DMS 273 (cell line): ENCODE measurements around the gene RALGPS1.

Source experiments
- DNase-seq: peaks from one replicate; lab custom pipeline; 2025; ENCODE audit not compliant: unreplicated experiment; lab: John Stamatoyannopoulos, UW

The RALGPS1 gene

GRCh38 chr9:127020036-127020801 is 105.6 kb downstream of the RALGPS1 start:
- no peak for DNase-seq

- DNase-seq, result no peak
Observed at GRCh38 chr9:127020802-127021078, 106.2 kb downstream of the RALGPS1 start.

DNA sequence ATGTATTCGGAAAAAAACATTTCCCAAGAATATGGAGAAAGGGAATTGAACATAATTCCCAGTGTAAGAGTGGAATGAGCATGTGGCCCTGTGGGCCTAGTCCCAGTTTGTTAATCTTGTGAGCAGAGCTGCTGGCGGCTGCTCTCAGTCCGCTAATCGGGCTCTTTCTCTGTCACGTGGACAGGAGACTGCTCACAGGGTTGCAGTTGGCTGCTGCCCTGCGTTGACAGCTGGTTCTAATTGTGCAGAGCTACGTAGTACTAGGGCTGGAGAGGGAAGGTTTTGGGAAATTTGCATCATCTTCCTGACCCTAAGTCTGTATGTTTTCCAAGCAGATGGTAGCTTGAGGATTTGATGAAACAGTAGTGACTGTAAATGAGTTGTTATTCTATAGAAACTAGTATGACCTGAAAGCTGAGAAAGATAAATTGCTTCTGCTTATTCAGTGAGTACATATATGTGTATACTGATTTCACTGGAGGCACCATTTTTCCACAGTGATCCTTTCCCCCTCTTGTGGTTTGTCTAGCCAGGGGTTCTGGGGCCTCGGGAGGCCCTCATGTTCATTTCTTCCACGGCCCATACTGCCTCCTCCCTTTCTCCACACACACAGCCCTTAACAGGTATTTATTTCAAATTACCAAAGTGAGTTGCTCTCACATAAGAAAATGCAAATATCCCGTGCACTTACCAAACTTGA is 107.2 kb downstream of the RALGPS1 start:
- DNase-seq, result peak; percentile 98

- no peak for DNase-seq
Observed at GRCh38 chr9:127022913-127023660, 108.5 kb downstream of the RALGPS1 start.

- DNase-seq, result no peak
Observed at GRCh38 chr9:127025042-127025441, 110.5 kb downstream of the RALGPS1 start.

DNA sequence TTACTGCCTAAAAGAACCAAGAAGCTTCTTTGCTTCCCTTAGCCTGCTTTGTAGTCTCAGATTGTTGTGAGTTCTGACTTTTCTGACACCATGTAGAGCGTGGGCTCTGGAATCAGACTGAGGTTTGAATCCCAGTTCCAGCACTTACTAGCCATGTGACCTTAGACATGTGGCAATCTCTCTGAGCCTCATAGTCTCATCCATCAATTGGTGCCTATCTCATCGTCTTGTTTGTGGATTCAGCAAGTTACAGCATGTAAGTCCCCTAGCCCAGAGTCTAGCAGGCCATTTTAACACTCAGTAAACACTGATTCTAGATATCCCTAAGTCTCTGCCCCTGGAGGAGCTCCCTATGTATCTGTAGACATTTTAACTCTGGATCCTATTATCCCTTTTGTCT is 113.1 kb downstream of the RALGPS1 start:
- no peak for DNase-seq

GRCh38 chr9:127029548-127029947 is 115.0 kb downstream of the RALGPS1 start:
- no peak for DNase-seq

GRCh38 chr9:127030814-127031740 is 116.5 kb downstream of the RALGPS1 start:
- no peak for DNase-seq

GRCh38 chr9:127032256-127032655 is 117.7 kb downstream of the RALGPS1 start:
- no peak for DNase-seq

DNA sequence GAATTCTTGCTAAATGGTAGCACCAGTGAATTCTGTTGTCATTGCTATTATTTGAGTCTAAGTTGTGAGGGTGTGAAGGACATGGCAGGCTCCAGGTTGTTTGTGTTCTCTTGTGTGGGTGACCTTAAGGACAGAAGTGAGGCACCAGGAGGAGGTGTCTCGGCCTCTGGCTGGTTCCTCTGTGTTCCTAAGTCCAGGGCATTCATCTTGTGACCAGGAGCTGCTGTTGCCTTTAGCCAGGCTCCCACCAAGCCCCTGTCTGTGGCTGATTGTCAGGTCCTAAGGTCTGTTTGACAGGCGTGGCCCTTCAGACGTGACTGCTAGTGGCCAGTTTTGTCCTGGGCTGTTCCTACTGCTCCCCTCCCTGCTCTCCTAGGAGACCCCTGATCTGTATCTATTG is 118.5 kb downstream of the RALGPS1 start:
- no peak for DNase-seq

GRCh38 chr9:127033789-127034188 is 119.2 kb downstream of the RALGPS1 start:
- peak; percentile 22 for DNase-seq

GRCh38 chr9:127034691-127035090 is 120.1 kb downstream of the RALGPS1 start:
- no peak for DNase-seq

DNA sequence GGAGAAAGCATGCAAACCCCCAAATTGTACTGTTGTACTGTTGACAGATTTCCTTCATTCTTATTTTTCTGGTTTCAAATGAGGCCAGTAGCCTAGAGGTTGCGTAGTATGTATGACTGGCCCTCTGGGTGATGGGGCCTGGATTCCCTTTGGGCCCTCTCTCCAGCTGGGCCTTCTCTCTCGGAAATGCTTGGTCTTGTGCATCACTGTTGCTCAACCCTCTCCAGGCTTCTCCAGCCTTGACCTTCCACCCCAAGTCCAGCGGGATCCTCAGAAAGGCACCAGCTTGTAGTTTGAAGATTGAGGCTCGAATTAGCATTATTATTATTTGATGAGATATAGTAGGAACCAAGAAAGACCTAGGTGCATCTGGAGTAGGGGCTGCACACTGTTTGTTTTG is 120.8 kb downstream of the RALGPS1 start:
- no peak for DNase-seq

DNA sequence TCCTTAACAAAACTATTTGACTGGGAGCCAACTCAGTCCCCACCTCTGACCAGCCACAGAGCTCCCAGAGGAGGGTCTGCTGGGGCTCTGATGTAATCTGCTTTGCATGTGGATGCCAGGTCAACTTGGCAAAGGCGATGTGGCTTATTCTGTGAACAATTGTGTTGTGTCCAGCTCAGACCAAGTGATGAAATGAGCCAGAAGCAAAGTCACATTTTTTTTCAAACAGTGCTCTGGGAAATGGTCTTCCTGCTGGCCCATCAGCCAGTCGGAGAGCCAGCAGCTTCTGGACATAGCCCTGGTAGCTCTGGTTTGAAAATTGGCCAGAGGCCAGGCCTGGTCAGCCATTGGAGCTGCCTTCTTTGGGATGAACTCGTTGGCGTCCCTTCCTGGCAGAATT is 121.4 kb downstream of the RALGPS1 start:
- DNase-seq, result no peak

GRCh38 chr9:127036437-127036836 is 121.9 kb downstream of the RALGPS1 start:
- DNase-seq, result no peak

- no peak for DNase-seq
Observed at GRCh38 chr9:127038531-127038930, 123.9 kb downstream of the RALGPS1 start.

- no peak for DNase-seq
Observed at GRCh38 chr9:127039492-127039891, 124.9 kb downstream of the RALGPS1 start.

GRCh38 chr9:127045148-127045547 is 130.6 kb downstream of the RALGPS1 start:
- DNase-seq, result no peak

DNA sequence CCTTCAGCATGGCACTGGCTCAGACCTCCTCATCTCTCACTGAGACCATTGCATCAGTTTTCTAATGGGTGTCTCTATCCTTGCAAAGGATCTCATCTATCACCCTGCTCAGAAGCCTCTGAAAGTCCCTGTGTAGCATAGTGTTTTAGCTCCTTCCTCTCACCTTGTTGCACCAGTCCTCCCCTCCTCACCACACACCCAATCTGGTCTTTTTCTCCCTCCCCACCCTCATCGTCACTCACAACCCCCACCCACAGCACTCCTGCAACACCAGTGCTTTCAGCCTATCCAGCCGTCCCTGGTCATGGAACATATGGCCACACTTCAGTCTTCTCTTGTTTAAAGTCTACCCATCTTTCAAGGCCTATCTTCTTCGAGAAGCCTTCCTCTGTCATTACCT is 133.4 kb downstream of the RALGPS1 start:
- no peak for DNase-seq

GRCh38 chr9:127049044-127049443 is 134.5 kb downstream of the RALGPS1 start:
- DNase-seq, result no peak

- no peak for DNase-seq
Observed at GRCh38 chr9:127049581-127049980, 135.0 kb downstream of the RALGPS1 start.
